H9 (cell line): ENCODE results near the gene CEBPG. TPM values are rescaled to one million over a fixed set of nuclear protein-coding genes. Genes with fewer than 3 reads are reported as not detected.

Experiments
- DNase-seq: peaks from one replicate; pipeline ENCODE4 v3.0.0-alpha.2; 2017
- H2AFZ ChIP-seq: one replicate; pipeline ENCODE4 v1.6.1; 2013; ENCODE audit warnings: mild to moderate bottlenecking, low read length, control low read depth, moderate library complexity
- H2AK5ac ChIP-seq: 2 replicates; pipeline ENCODE4 v1.6.1; 2013; ENCODE audit warnings: low read length, control low read depth, mixed read lengths; ENCODE audit not compliant: insufficient read length
- H2BK120ac ChIP-seq: one replicate; pipeline ENCODE4 v1.6.1; 2013; ENCODE audit warnings: low read depth, mild to moderate bottlenecking, low read length, control low read depth, inconsistent platforms; ENCODE audit not compliant: poor library complexity, severe bottlenecking
- H2BK12ac ChIP-seq: 2 replicates; pipeline ENCODE4 v1.6.1; 2013; ENCODE audit warnings: low read length, control low read depth, mixed read lengths, low read depth; ENCODE audit not compliant: insufficient read length
- H2BK15ac ChIP-seq: 2 replicates; pipeline ENCODE4 v1.6.1; 2013; ENCODE audit warnings: low read depth, low read length, control low read depth
- H2BK20ac ChIP-seq: one replicate; pipeline ENCODE4 v1.6.1; 2013; ENCODE audit warnings: low read depth, mild to moderate bottlenecking, low read length, control low read depth, inconsistent platforms; ENCODE audit not compliant: poor library complexity, severe bottlenecking
- H2BK5ac ChIP-seq: 2 replicates; pipeline ENCODE4 v1.6.1; 2013; ENCODE audit warnings: low read length, control low read depth, mixed read lengths; ENCODE audit not compliant: insufficient read length
- H3K14ac ChIP-seq: 2 replicates; pipeline ENCODE4 v1.6.1; 2013; ENCODE audit warnings: low read length, control low read depth; ENCODE audit not compliant: insufficient read depth
- H3K18ac ChIP-seq: 2 replicates; pipeline ENCODE4 v1.6.1; 2013; ENCODE audit warnings: low read depth, mild to moderate bottlenecking, mixed read lengths, low read length, control low read depth; ENCODE audit not compliant: insufficient read length
- H3K23ac ChIP-seq: 2 replicates; pipeline ENCODE4 v1.6.1; 2013; ENCODE audit warnings: low read length, control low read depth, mixed read lengths, low read depth; ENCODE audit not compliant: insufficient read length
- H3K23me2 ChIP-seq: 2 replicates; pipeline ENCODE4 v1.6.1; 2013; ENCODE audit warnings: low read depth, mild to moderate bottlenecking, mixed read lengths, low read length, control low read depth; ENCODE audit not compliant: insufficient read length, poor library complexity, severe bottlenecking
- H3K27ac ChIP-seq: 2 replicates; pipeline ENCODE4 v1.5.1; 2013; ENCODE audit warnings: low read length, control low read depth, mixed read lengths, low read depth; ENCODE audit not compliant: insufficient read length
- H3K27me3 ChIP-seq: 2 replicates; pipeline ENCODE4 v1.6.1; 2013; ENCODE audit warnings: low read length, control low read depth, inconsistent platforms; ENCODE audit not compliant: insufficient read depth
- H3K4ac ChIP-seq: 2 replicates; pipeline ENCODE4 v1.6.1; 2013; ENCODE audit warnings: low read depth, mild to moderate bottlenecking, control low read depth, inconsistent platforms, low read length, moderate library complexity
- H3K4me1 ChIP-seq: 2 replicates; pipeline ENCODE4 v1.6.1; 2013; ENCODE audit warnings: low read length, control low read depth, inconsistent platforms; ENCODE audit not compliant: insufficient read depth
- H3K4me2 ChIP-seq: 2 replicates; pipeline ENCODE4 v1.6.1; 2013; ENCODE audit warnings: low read length, control low read depth, mixed read lengths; ENCODE audit not compliant: insufficient read length, insufficient read depth
- H3K56ac ChIP-seq: 2 replicates; pipeline ENCODE4 v1.6.1; 2013; ENCODE audit warnings: low read depth, mild to moderate bottlenecking, mixed read lengths, low read length, control low read depth; ENCODE audit not compliant: insufficient read length
- H3K79me1 ChIP-seq: 2 replicates; pipeline ENCODE4 v1.6.1; 2013; ENCODE audit warnings: low read depth, mild to moderate bottlenecking, moderate library complexity, low read length, control low read depth, inconsistent platforms; ENCODE audit not compliant: insufficient read depth, poor library complexity, severe bottlenecking
- H3K79me2 ChIP-seq: 2 replicates; pipeline ENCODE4 v1.6.1; 2013; ENCODE audit warnings: low read length, control low read depth, inconsistent platforms; ENCODE audit not compliant: insufficient read depth
- H3K9ac ChIP-seq: 2 replicates; pipeline ENCODE4 v1.6.1; 2013; ENCODE audit warnings: low read length, control low read depth, mixed read lengths; ENCODE audit not compliant: insufficient read length; ENCODE audit errors: extremely low read depth
- H3K9me3 ChIP-seq: one replicate; pipeline ENCODE4 v1.6.1; 2013; ENCODE audit warnings: low read depth, low read length, inconsistent platforms; ENCODE audit not compliant: control insufficient read depth
- H3T11ph ChIP-seq: one replicate; pipeline ENCODE4 v1.6.1; 2013; ENCODE audit warnings: mild to moderate bottlenecking, low read length, control low read depth, inconsistent platforms
- H4K20me1 ChIP-seq: one replicate; pipeline ENCODE4 v1.6.1; 2013; ENCODE audit not compliant: control insufficient read depth, insufficient read length, insufficient read depth
- H4K5ac ChIP-seq: 2 replicates; pipeline ENCODE4 v1.6.1; 2013; ENCODE audit warnings: low read depth, mild to moderate bottlenecking, mixed read lengths, low read length, control low read depth; ENCODE audit not compliant: insufficient read length
- H4K8ac ChIP-seq: replicated peaks from 2 replicates; pipeline ENCODE4 v1.6.1; 2013; ENCODE audit warnings: low read length, control low read depth, mixed read lengths, low read depth; ENCODE audit not compliant: insufficient read length
- H4K91ac ChIP-seq: 2 replicates; pipeline ENCODE4 v1.6.1; 2013; ENCODE audit warnings: low read depth, mild to moderate bottlenecking, moderate library complexity, mixed read lengths, low read length, control low read depth; ENCODE audit not compliant: insufficient read length
- H3K27ac Mint-ChIP-seq, 3 experiments: 2 replicates in 2 of 3; 3 replicates in 1 of 3; pipeline ENCODE4 v1.8.0; 2020 to 2021; ENCODE audit warnings: mixed read lengths in 3 of 3, mild to moderate bottlenecking in 1 of 3, moderate library complexity in 1 of 3
- H3K27me3 Mint-ChIP-seq: 2 replicates; pipeline ENCODE4 v1.8.0; 2021; ENCODE audit warnings: low read depth, mild to moderate bottlenecking, moderate library complexity, mixed read lengths
- H3K36me3 Mint-ChIP-seq, 3 experiments: 2 replicates in 2 of 3; 3 replicates in 1 of 3; pipeline ENCODE4 v1.8.0; 2020 to 2021; ENCODE audit warnings: low read depth in 3 of 3, mixed read lengths in 3 of 3; ENCODE audit not compliant: insufficient read depth in 1 of 3
- H3K4me1 Mint-ChIP-seq, 2 experiments: 2 replicates each; pipeline ENCODE4 v1.8.0; 2020; ENCODE audit warnings: mixed read lengths in 2 of 2
- H3K4me3 Mint-ChIP-seq, 2 experiments: 2 replicates in 1 of 2; 3 replicates in 1 of 2; pipeline ENCODE4 v1.8.0; 2020 to 2021; ENCODE audit warnings: mild to moderate bottlenecking in 2 of 2, mixed read lengths in 2 of 2, moderate library complexity in 1 of 2
- H3K9me3 Mint-ChIP-seq, 2 experiments: 2 replicates in 1 of 2; 3 replicates in 1 of 2; pipeline ENCODE4 v1.8.0; 2020; ENCODE audit warnings: mild to moderate bottlenecking in 2 of 2, mixed read lengths in 2 of 2, moderate library complexity in 1 of 2
- WGBS: extraction: QIAGEN DNeasy Blood & Tissue Kit; methylation state at CpG from one replicate; pipeline ENCODE4 v1.1.7; 2013; ENCODE audit warnings: missing lambda C conversion rate, low lambda C conversion rate, mixed read lengths; ENCODE audit not compliant: insufficient read length; ENCODE audit errors: extremely low coverage; 5-methylcytosine and 5-hydroxymethylcytosine counted together
- total RNA-seq: library from RNA; stranded (reverse); gene quantifications from 2 replicates; pipeline ENCODE4 v1.2.1, GENCODE V29; 2021
- TF ChIP-seq, protein P1 (sequence below): fragments of 200-600 bp; sonication (generic); conservative IDR thresholded peaks from 3 replicates; pipeline ENCODE4 v1.8.0; 2021; ENCODE audit warnings: antibody characterized with exemption, mild to moderate bottlenecking

Gene CEBPG
- total RNA-seq, 1 experiment from 2014 or later, result 33.7 TPM

DNA sequence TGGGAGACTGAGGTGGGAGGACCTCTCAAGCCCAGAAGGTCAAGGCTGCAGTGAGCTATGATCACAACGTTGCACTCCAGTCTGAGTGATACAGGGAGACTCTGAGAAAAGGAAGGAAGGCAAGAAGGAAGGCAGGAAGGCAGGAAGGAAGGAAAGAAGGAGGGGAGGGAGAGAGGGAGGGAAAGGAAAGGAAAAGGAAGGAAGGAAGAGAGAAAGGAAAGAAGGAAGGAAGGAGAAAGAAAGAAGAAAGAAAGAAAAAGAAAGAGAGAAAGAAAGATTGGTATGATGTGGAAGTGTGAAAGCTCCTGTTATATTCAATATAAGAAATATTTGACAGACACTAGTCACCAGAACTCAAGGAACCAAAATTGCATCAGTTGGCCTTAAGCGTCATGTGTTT lies 32.5 kb upstream of the CEBPG start:
- no peak overlapping the region for H3K14ac ChIP-seq
- no peak overlapping the region for H3K23ac ChIP-seq
- Mint-ChIP-seq H3K9me3 (no peaks in the 10 kb centered on the region), H3K27me3 (peaks cover 44% of the 10 kb centered on the region), H3K4me3 (no peak overlapping the region), H3K4me1 (peaks cover 5 to 7% of the 10 kb centered on the region in 2 experiments), H3K36me3 (no peaks in the 10 kb centered on the region), H3K27ac (no peak overlapping the region; a peak in 1 of 7 replicates)
- no peak overlapping the region for H4K8ac ChIP-seq
- H3K4ac ChIP-seq, result no peak overlapping the region
- H3K18ac ChIP-seq, result no peak overlapping the region
- no peak overlapping the region for H2BK20ac ChIP-seq
- no peaks in the 10 kb centered on the region for H3K79me2 ChIP-seq
- H3K27ac ChIP-seq, result no peak overlapping the region
- no peak overlapping the region for H3T11ph ChIP-seq
- H2AFZ ChIP-seq, result no peak overlapping the region
- H3K4me2 ChIP-seq, result no peak overlapping the region
- DNase-seq, result no peak
- no peak overlapping the region for H3K56ac ChIP-seq
- H3K9me3 ChIP-seq, result no peaks in the 10 kb centered on the region
- no peaks in the 10 kb centered on the region for H3K23me2 ChIP-seq
- no peak overlapping the region for H2AK5ac ChIP-seq
- no peaks in the 10 kb centered on the region for H3K79me1 ChIP-seq
- no peak overlapping the region for H2BK12ac ChIP-seq
- no peak overlapping the region for H4K5ac ChIP-seq
- WGBS, result no CpG with 5 or more reads among the region's 2 CpGs
- no peak overlapping the region for H2BK15ac ChIP-seq
- TF ChIP-seq, protein P1, sequence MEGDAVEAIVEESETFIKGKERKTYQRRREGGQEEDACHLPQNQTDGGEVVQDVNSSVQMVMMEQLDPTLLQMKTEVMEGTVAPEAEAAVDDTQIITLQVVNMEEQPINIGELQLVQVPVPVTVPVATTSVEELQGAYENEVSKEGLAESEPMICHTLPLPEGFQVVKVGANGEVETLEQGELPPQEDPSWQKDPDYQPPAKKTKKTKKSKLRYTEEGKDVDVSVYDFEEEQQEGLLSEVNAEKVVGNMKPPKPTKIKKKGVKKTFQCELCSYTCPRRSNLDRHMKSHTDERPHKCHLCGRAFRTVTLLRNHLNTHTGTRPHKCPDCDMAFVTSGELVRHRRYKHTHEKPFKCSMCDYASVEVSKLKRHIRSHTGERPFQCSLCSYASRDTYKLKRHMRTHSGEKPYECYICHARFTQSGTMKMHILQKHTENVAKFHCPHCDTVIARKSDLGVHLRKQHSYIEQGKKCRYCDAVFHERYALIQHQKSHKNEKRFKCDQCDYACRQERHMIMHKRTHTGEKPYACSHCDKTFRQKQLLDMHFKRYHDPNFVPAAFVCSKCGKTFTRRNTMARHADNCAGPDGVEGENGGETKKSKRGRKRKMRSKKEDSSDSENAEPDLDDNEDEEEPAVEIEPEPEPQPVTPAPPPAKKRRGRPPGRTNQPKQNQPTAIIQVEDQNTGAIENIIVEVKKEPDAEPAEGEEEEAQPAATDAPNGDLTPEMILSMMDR, result no peak
- H2BK120ac ChIP-seq, result no peak overlapping the region
- H2BK5ac ChIP-seq, result no peak overlapping the region
- H3K9ac ChIP-seq, result no peak overlapping the region
- H3K27me3 ChIP-seq, result no peaks in the 10 kb centered on the region
- no peak overlapping the region for H4K91ac ChIP-seq
- H3K4me1 ChIP-seq, result no peaks in the 10 kb centered on the region
- no peaks in the 10 kb centered on the region for H4K20me1 ChIP-seq
